DND-41 (cell line): ENCODE results near the gene RAPGEF2.

Experiments used
- ATAC-seq: fragments of 200-7000 bp; cut with Tn5 transposase; 3 replicates; pipeline ENCODE4 v1.9.1; 2021; ENCODE audit warnings: low read depth; ENCODE audit not compliant: insufficient read depth
- DNase-seq: peaks from one replicate; pipeline ENCODE4 v3.0.0-alpha.2; 2020
- H2AFZ ChIP-seq: 2 replicates; pipeline ENCODE4 v1.6.0; 2012; ENCODE audit warnings: low read depth, low read length
- H3K27ac ChIP-seq: 2 replicates; pipeline ENCODE4 v1.5.1; 2012; ENCODE audit warnings: low read length, inconsistent platforms
- H3K27me3 ChIP-seq: fragments of 200-600 bp; sonication (generic); 2 replicates; pipeline ENCODE4 v1.6.0; 2012; ENCODE audit warnings: low read length, mild to moderate bottlenecking, inconsistent platforms; ENCODE audit not compliant: insufficient read depth, poor library complexity
- H3K36me3 ChIP-seq: 2 replicates; pipeline ENCODE4 v1.5.1; 2012; ENCODE audit warnings: low read length, inconsistent platforms; ENCODE audit not compliant: insufficient read depth
- H3K4me1 ChIP-seq: 2 replicates; pipeline ENCODE4 v1.5.1; 2012; ENCODE audit warnings: mild to moderate bottlenecking, low read length; ENCODE audit not compliant: insufficient read depth
- H3K4me2 ChIP-seq: 2 replicates; pipeline ENCODE4 v1.6.0; 2012; ENCODE audit warnings: mild to moderate bottlenecking, moderate library complexity, low read length, inconsistent platforms; ENCODE audit not compliant: insufficient read depth
- H3K4me3 ChIP-seq, 2 experiments: fragments of 200-600 bp in 1 of 2; shearing (Covaris generic) in 1 of 2; 2 replicates each; pipeline ENCODE4 v1.5.1; 2012 to 2016; ENCODE audit warnings: inconsistent platforms in 2 of 2, low read length in 2 of 2, mild to moderate bottlenecking in 2 of 2, low read depth in 1 of 2, moderate library complexity in 1 of 2
- H3K79me2 ChIP-seq: 2 replicates; pipeline ENCODE4 v1.6.0; 2012; ENCODE audit warnings: low read length, inconsistent platforms; ENCODE audit not compliant: insufficient read depth
- H3K9ac ChIP-seq: 2 replicates; pipeline ENCODE4 v1.6.0; 2012; ENCODE audit warnings: low read depth, mild to moderate bottlenecking, inconsistent platforms, low read length, moderate library complexity
- H3K9me3 ChIP-seq: 2 replicates; pipeline ENCODE4 v1.5.1; 2012; ENCODE audit warnings: low read length, moderate library complexity, mild to moderate bottlenecking, inconsistent platforms; ENCODE audit not compliant: insufficient read depth, severe bottlenecking
- H4K20me1 ChIP-seq: 2 replicates; pipeline ENCODE4 v1.6.0; 2012; ENCODE audit warnings: low read length; ENCODE audit not compliant: insufficient read depth
- EZH2 ChIP-seq: IDR thresholded peaks from 3 replicates; pipeline ENCODE4 v1.6.1; 2012; ENCODE audit warnings: borderline replicate concordance, low read depth, mild to moderate bottlenecking, moderate library complexity, low read length, inconsistent platforms; ENCODE audit not compliant: severe bottlenecking
- TF ChIP-seq, protein P1 (sequence below): IDR thresholded peaks from 2 replicates; pipeline ENCODE4 v1.5.1; 2012; ENCODE audit warnings: borderline replicate concordance, low read length, moderate library complexity, mild to moderate bottlenecking; ENCODE audit not compliant: poor library complexity, severe bottlenecking; ENCODE audit errors: extremely low read depth

Gene RAPGEF2

DNA sequence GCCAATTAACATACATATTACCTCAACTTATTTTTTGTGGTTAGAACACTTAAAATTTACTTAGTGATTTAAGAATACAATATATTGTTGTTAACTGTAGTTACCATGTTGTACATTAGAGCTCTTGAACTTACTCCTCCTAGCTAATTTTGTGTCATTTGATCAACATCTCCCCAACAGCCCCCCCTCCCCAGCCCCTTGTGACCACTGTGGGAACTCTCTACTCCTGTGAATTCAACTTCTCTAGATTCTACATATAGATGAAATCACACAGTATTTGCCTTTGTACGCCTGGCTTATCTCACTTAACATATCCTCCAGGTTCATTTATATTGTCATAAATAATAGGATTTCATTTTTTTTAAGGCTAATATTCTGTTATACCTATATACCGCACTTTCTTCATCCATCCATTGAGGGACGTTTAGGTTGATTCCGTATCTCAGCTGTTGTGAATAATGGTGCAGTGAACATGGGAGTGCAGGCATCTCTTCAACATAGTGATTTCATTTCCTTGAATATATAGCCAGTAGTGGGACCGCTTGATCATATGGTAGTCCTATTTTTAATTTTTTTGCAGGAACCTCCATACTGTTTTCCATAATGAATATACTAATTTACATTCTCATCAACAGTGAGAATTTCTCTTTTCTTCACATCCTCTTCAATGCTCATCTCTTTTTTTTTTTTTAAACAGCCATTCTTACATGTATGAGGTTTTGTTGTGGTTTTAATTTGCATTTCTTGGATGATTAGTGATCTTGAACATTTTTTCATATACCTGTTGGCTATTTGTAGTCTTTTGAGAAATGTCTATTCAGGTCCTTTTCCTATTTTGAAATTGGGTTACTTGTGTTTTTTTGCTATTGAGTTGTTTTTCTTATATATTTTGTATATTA lies 66.8 kb downstream of the RAPGEF2 start:
- Histone ChIP-seq H3K9me3 (no peaks in the 10 kb centered on the region), H3K79me2 (no peaks in the 10 kb centered on the region), H3K4me1 (no peaks in the 10 kb centered on the region), H3K36me3 (no peaks in the 10 kb centered on the region), H3K4me2 (no peak overlapping the region), H2AFZ (no peak overlapping the region), H3K9ac (no peak overlapping the region), H3K4me3 (no peak overlapping the region), H3K27ac (no peak overlapping the region), H3K27me3 (no peaks in the 10 kb centered on the region), H4K20me1 (peaks cover 14% of the 10 kb centered on the region; the same call in 1 of the 2 replicates)
- TF ChIP-seq, protein P1, sequence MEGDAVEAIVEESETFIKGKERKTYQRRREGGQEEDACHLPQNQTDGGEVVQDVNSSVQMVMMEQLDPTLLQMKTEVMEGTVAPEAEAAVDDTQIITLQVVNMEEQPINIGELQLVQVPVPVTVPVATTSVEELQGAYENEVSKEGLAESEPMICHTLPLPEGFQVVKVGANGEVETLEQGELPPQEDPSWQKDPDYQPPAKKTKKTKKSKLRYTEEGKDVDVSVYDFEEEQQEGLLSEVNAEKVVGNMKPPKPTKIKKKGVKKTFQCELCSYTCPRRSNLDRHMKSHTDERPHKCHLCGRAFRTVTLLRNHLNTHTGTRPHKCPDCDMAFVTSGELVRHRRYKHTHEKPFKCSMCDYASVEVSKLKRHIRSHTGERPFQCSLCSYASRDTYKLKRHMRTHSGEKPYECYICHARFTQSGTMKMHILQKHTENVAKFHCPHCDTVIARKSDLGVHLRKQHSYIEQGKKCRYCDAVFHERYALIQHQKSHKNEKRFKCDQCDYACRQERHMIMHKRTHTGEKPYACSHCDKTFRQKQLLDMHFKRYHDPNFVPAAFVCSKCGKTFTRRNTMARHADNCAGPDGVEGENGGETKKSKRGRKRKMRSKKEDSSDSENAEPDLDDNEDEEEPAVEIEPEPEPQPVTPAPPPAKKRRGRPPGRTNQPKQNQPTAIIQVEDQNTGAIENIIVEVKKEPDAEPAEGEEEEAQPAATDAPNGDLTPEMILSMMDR: no peak
- TF ChIP-seq EZH2: no peak
- ATAC-seq: no peak
- no peak for DNase-seq

GRCh38 chr4:159171287-159171686 lies 68.4 kb downstream of the RAPGEF2 start:
- Histone ChIP-seq H3K9me3 (no peaks in the 10 kb centered on the region), H3K79me2 (peaks cover 2% of the 10 kb centered on the region; the same call in 1 of the 2 replicates), H4K20me1 (peaks cover 25% of the 10 kb centered on the region), H3K27me3 (no peaks in the 10 kb centered on the region), H3K9ac (no peak overlapping the region), H2AFZ (no peak overlapping the region), H3K4me3 (no peak overlapping the region), H3K27ac (no peak overlapping the region), H3K4me1 (no peaks in the 10 kb centered on the region), H3K4me2 (no peak overlapping the region), H3K36me3 (no peaks in the 10 kb centered on the region)
- ATAC-seq (no peak), DNase-seq (no peak)
- no peak for TF ChIP-seq EZH2
- TF ChIP-seq, protein P1: no peak

DNA sequence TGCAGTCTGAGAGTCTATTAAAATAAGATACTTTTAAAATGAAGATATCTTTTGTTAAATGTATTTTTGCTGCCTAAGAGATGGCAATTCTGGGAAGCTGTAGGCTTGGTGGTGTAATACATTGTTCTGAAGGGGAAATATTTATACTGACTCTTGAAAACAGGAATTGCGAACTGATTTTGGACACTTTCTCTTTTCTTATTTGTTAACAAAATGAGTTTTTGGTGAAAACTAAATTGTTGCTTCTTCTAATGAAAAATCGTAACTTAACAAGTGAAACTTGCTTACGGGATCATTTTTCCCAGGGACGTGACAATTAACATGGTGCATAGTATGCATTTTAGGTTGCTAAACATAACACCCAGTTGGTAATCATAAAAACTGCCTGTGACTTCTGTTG lies 71.0 kb downstream of the RAPGEF2 start:
- Histone ChIP-seq H3K4me1 (no peaks in the 10 kb centered on the region), H3K4me2 (no peak overlapping the region), H3K4me3 (no peak overlapping the region), H3K9me3 (no peaks in the 10 kb centered on the region), H3K27ac (no peak overlapping the region), H3K36me3 (no peaks in the 10 kb centered on the region), H3K9ac (no peak overlapping the region), H3K79me2 (peaks cover 5% of the 10 kb centered on the region), H4K20me1 (peaks cover 27% of the 10 kb centered on the region), H2AFZ (no peak overlapping the region), H3K27me3 (no peaks in the 10 kb centered on the region)
- ATAC-seq (no peak), DNase-seq (no peak)
- TF ChIP-seq EZH2: no peak
- TF ChIP-seq, protein P1: no peak
